Measurements from ENCODE around the gene PAX6. TPM values are rescaled to one million over a fixed set of nuclear protein-coding genes. Genes with fewer than 3 reads are reported as not detected.

The PAX6 gene
- polyA plus RNA-seq, 3 donors from 2014 or later, result not detected

GRCh38 chr11:31809857-31810778 lies 1.0 kb downstream of the PAX6 start:
- Mint-ChIP-seq H3K36me3 (no peaks in the 10 kb centered on the region), H3K4me3 (peak overlapping the region; percentile 78 to 95 (median 84)), H3K9me3 (peaks cover 0 to 31% (median 3%) of the 10 kb centered on the region in 6 donors), H3K27me3 (ENCODE audit: low read depth in 3 of 3) (peaks cover 45 to 55% (median 51%) of the 10 kb centered on the region in 3 donors), H3K4me1 (peaks cover 40 to 44% of the 10 kb centered on the region in 2 donors), H3K27ac (no peak overlapping the region)
- no peak for DNase-seq

DNA sequence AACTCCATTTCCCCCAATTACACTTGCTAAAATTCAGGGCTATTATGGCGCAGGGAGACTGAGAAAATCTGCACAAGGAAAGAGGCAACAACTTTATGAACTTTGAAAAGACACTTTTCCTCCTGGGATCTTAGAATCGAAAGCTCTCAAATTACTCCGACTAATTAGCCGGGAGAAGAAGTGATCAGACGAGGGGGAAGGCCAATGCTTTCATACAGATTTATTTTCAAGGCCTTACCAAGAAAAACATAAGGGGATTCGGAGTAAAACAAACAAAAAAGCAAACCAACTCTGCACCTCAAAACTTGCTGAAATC lies 1.6 kb downstream of the PAX6 start:
- H3K27me3 Mint-ChIP-seq (ENCODE audit: low read depth in 3 of 3), result peaks cover 43 to 56% (median 51%) of the 10 kb centered on the region in 3 donors
- H3K4me3 Mint-ChIP-seq, result peak overlapping the region; percentile 59 to 79 (median 70)
- no peak overlapping the region for H3K27ac Mint-ChIP-seq

GRCh38 chr11:31808721-31809540 lies 2.2 kb downstream of the PAX6 start:
- peaks cover 43 to 50% of the 10 kb centered on the region in 2 donors for H3K4me1 Mint-ChIP-seq
- H3K4me3 Mint-ChIP-seq, result peak overlapping the region; percentile 59 to 79 (median 70)
- no peak overlapping the region for H3K27ac Mint-ChIP-seq
- H3K27me3 Mint-ChIP-seq (ENCODE audit: low read depth in 3 of 3), result peaks cover 47 to 56% (median 53%) of the 10 kb centered on the region in 3 donors
- H3K36me3 Mint-ChIP-seq, result no peaks in the 10 kb centered on the region
- DNase-seq, result no peak
- H3K9me3 Mint-ChIP-seq, result peaks cover 0 to 34% (median 5%) of the 10 kb centered on the region in 6 donors

More for the DNA sequence above, 1.6 kb downstream of the PAX6 start:
- no peaks in the 10 kb centered on the region for H3K36me3 Mint-ChIP-seq
- no peak for DNase-seq
- H3K9me3 Mint-ChIP-seq, result peaks cover 0 to 31% (median 5%) of the 10 kb centered on the region in 6 donors
- peaks cover 40 to 44% of the 10 kb centered on the region in 2 donors for H3K4me1 Mint-ChIP-seq

DNA sequence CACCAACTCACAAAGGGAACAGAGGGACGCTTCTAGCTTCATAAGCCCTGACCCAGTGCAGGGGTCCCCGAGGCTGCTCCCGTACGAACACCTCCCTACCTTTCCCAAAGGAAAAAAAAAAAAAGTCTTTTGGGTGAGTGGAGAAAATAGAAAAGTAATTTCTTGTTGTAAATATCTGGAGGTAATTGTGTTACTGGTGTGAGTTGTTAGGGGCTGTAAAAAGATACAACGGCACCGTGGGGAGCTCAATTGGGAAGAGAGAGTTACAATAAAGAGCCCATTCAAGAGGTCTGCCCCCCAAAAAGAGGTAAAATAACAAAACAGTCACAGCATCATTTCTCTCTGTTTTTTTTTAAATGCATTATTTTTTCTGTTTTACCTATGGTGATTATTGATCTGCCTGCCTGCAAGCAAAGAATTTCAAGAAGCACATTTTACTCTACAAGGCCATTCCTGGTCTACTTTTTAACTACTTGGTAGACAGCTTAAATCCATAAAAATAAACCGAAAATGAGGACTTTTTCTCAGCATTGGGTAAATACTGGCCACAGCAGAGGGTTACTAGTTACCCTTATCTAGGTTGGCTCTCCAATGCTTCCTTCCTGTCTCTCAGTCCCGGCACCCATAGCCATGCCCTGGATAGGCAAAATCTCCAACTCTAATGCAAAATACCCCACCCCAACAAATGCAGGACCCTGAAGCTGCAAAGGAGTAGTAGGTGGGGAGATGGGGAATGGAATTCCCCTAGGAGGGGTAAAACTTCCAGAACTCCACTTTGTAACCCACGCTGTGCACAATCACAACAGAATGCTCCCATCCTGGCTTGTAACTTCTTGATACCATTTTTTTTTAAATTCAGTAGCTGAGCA lies 3.1 kb downstream of the PAX6 start:
- peaks cover 47 to 52% of the 10 kb centered on the region in 2 donors for H3K4me1 Mint-ChIP-seq
- H3K27me3 Mint-ChIP-seq (ENCODE audit: low read depth in 3 of 3), result peaks cover 52 to 59% (median 58%) of the 10 kb centered on the region in 3 donors
- peaks cover 0 to 43% (median 5%) of the 10 kb centered on the region in 6 donors for H3K9me3 Mint-ChIP-seq
- no peak for DNase-seq
- peak overlapping the region in 1 of 5 donors; percentile 11 for H3K4me3 Mint-ChIP-seq
- H3K36me3 Mint-ChIP-seq, result peaks cover 0 to 6% (median 0%) of the 10 kb centered on the region in 3 donors
- no peak overlapping the region for H3K27ac Mint-ChIP-seq

DNA sequence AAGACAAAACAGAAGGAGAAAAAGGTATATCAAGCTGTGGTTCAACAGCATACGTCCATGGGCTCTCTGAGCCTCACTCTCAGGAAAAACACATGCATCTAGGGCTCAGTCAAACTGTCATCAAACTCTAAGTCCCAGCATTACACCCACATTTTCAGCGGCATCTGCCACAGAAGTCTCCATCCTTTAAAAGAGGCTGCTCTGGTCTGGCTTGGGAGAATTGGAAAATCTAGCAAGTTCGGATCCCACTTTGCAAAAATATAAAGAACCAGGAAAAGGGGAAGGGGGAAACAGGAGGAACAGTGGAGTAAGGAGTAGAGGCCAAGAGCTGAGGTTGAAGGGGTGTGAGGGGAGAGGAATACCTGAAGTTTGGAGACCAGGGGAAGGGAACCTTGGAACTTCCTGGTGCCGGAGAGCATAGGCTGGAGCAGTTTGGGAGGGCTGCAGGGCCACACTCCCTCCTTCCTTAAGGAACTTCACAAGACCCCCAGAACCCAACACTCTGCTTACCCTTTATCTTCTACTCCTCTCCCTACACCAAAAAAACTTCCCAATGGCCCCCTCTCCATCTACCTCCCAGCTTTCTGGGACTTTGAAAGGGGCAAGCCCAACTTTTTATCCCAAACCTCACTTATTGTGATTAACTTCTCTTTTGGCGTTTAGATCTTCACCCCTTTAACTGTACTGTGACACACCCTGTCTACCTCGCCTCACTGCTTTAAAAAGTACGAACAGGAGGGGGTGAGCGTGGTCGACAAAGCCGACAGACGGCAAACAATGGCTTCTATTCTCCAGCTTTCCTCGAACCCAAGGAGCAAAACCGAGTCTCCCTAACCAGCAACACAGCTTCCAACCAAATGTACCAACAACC lies 4.0 kb downstream of the PAX6 start:
- Mint-ChIP-seq H3K9me3 (peaks cover 0 to 52% (median 5%) of the 10 kb centered on the region in 6 donors), H3K27me3 (ENCODE audit: low read depth in 3 of 3) (peaks cover 52 to 61% (median 60%) of the 10 kb centered on the region in 3 donors), H3K36me3 (peaks cover 0 to 10% (median 0%) of the 10 kb centered on the region in 3 donors), H3K4me3 (peak overlapping the region in 2 of 5 donors; percentile 11 to 29), H3K27ac (no peak overlapping the region), H3K4me1 (peaks cover 42 to 53% of the 10 kb centered on the region in 2 donors)
- DNase-seq, result no peak

- H3K9me3 Mint-ChIP-seq, result peaks cover under 1 to 60% (median 5%) of the 10 kb centered on the region in 6 donors
- no peak for DNase-seq
- no peak overlapping the region for H3K4me3 Mint-ChIP-seq
- peaks cover 0 to 10% (median 0%) of the 10 kb centered on the region in 3 donors for H3K36me3 Mint-ChIP-seq
- no peak overlapping the region for H3K27ac Mint-ChIP-seq
- H3K27me3 Mint-ChIP-seq (ENCODE audit: low read depth in 3 of 3), result peaks cover 56 to 69% (median 63%) of the 10 kb centered on the region in 3 donors
- H3K4me1 Mint-ChIP-seq, result peaks cover 38 to 47% of the 10 kb centered on the region in 2 donors
Measured at GRCh38 chr11:31806186-31806927, 4.8 kb downstream of the PAX6 start.

- Mint-ChIP-seq H3K36me3 (peaks cover 0 to 14% (median 0%) of the 10 kb centered on the region in 3 donors), H3K27me3 (ENCODE audit: low read depth in 3 of 3) (peaks cover 59 to 70% (median 64%) of the 10 kb centered on the region in 3 donors), H3K4me1 (peaks cover 34 to 47% of the 10 kb centered on the region in 2 donors), H3K9me3 (peaks cover 4 to 62% (median 5%) of the 10 kb centered on the region in 6 donors), H3K27ac (no peak overlapping the region), H3K4me3 (no peak overlapping the region)
- no peak for DNase-seq
Measured at GRCh38 chr11:31805629-31806185, 5.4 kb downstream of the PAX6 start.

DNA sequence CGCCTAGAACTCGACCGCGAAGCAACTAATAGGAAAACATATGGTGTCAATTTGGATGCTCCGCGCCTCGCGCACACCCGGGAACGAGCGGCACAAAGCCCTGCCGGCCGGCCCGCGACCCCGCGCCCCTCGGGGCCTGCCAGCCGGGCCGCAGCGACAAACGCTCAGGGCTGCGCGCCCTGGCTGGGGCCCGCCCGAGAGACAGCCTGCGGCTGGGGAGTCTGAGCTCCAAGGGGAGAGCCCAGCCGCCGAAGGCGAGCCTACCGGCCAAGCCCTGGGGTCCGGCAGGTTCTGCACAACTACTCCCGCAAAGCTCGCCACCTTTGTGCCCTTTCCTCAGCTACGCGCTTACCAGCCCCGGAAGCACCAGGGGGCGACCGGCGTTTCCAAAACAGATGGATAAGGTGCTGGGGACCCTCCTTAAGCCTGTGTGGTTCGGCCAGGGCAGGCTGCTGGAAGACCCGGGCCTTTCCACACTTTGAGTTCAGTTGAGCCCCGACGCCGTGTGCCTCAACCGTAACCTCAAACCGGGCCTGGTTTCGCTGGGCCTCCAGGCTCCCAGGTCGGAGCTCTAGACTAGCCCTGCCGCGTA lies 6.0 kb downstream of the PAX6 start:
- Mint-ChIP-seq H3K27me3 (ENCODE audit: low read depth in 3 of 3) (peaks cover 62 to 73% (median 68%) of the 10 kb centered on the region in 3 donors), H3K4me1 (peaks cover 33 to 50% of the 10 kb centered on the region in 2 donors), H3K27ac (no peak overlapping the region), H3K36me3 (peaks cover 0 to 14% (median 0%) of the 10 kb centered on the region in 3 donors), H3K9me3 (peaks cover 4 to 67% (median 6%) of the 10 kb centered on the region in 6 donors), H3K4me3 (peak overlapping the region; percentile 33 to 76 (median 67))
- no peak for DNase-seq

- Mint-ChIP-seq H3K36me3 (peaks cover 0 to 14% (median 0%) of the 10 kb centered on the region in 3 donors), H3K9me3 (peaks cover 4 to 68% (median 6%) of the 10 kb centered on the region in 6 donors), H3K4me1 (peaks cover 30 to 48% of the 10 kb centered on the region in 2 donors), H3K27ac (no peak overlapping the region), H3K27me3 (ENCODE audit: low read depth in 3 of 3) (peaks cover 63 to 75% (median 66%) of the 10 kb centered on the region in 3 donors), H3K4me3 (peak overlapping the region; percentile 46 to 76 (median 67))
- no peak for DNase-seq
Measured at GRCh38 chr11:31804312-31805036, 6.6 kb downstream of the PAX6 start.

GRCh38 chr11:31803813-31804311 lies 7.3 kb downstream of the PAX6 start:
- peaks cover 4 to 62% (median 6%) of the 10 kb centered on the region in 6 donors for H3K9me3 Mint-ChIP-seq
- DNase-seq, result no peak

More at GRCh38 chr11:31803813-31804311, 7.3 kb downstream of the PAX6 start:
- peaks cover 24 to 42% of the 10 kb centered on the region in 2 donors for H3K4me1 Mint-ChIP-seq
- H3K36me3 Mint-ChIP-seq, result peaks cover 0 to 14% (median 3%) of the 10 kb centered on the region in 3 donors
- H3K4me3 Mint-ChIP-seq, result peak overlapping the region; percentile 46 to 76 (median 67)
- no peak overlapping the region for H3K27ac Mint-ChIP-seq
- H3K27me3 Mint-ChIP-seq (ENCODE audit: low read depth in 3 of 3), result peaks cover 60 to 74% (median 63%) of the 10 kb centered on the region in 3 donors

Measured in immature natural killer cell (primary cell).